Fibroblast of skin of back (primary cell): ENCODE results near the gene KIF13A.
A peak's percentile ranks its signal among the peaks of the same experiment; 100 is the strongest.
"Not testable (repeated sequence)": the region's sequence is repeated elsewhere in the genome, so short reads cannot be mapped to it uniquely, and the experiment has no call there.

Experiments
- DNase-seq: peaks from one replicate; pipeline ENCODE4 v3.0.0-alpha.2; 2013

The KIF13A gene

GRCh38 chr6:17932330-17932852 is 55.0 kb downstream of the KIF13A start:
- peak; percentile 93 for DNase-seq

DNA sequence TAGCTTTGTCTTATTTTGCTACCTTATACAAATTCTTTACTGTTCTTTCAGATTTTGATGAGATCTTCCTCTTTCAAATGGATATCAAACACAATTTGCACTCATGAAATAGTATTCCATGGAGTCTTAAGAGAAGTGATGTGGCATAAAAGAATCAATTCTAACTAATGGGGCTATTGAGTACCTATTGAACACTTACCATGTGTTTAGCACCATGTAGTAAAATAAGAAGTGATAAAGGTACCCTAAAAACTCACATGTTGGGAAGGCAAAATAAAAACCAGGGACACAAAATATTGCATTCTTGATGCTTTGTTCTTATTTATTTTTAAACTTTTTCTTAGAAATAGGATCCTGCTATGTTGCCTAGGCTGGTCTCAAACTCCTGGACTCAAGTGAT is 56.2 kb downstream of the KIF13A start:
- DNase-seq, result no peak

DNA sequence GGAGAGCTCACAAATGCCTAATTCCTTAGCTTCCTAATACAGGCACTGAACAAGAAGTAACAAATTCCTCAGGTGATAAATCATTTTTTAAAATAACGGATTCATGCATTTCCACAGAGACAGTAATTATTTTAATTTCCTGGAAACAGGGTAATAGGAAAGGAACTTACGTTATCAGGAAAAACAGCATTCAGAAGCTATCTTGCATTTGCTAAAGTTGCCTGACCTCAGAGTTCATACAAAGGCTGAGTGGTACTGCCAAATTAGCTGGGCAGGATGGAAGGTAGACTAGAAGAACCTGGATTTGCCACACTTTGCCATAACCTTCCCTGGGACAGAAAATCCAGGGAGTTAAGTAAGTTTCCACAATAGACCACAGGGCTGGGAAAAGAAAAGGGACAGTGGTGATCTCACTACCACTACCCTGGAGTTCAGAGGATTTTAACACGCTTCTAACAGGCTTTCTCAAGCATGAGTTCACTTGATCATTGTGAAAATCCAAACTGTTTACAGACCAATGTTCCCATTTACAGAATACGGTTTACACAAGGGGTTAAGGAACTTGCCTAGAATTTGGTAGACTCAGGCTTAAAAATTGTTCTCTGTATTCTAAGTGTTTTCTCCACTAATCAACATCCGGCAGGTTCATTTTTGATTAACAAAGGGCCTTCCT is 57.0 kb downstream of the KIF13A start:
- no peak for DNase-seq

DNA sequence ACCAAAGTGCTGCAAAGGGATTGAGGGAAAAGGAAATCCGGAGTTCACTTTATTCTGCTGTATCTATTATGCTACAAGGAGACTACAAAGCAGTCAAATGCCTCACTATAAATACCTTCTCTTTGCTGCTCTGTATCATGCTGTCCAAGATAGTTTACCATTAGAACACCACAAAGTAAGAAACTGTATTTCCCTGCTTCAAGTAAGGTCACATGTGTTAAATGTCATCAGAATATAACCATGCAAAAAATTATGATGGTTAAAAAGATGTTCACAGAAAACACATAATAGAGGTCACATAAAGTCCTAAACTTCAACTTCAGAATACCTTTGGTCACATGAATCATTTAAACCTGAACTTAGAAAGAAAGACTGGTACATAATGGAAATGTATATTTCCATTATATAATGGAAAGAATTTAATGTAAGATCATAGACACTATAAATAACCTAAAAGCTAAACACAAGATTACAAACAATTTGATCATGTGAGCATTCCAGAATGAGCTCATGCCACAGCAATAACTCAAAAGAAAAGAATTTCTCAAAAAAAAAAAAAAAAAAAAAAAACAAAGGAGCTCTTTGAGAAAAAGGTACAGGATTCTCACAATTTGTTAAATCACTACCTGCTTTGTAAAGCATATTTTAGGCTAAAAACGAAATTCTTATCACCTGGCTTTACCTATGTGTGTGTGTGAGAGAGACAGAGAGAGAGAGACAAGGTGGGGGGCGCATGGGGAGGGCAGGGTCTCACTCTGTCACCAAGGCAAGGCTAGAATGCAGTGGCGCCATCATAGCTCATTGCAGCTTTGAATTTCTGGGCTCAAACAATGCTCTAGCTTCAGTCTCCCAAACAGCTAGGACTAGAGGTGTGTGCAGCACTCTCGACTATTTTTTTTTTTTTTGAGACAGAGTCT is 58.7 kb downstream of the KIF13A start:
- peak; percentile 75 for DNase-seq

GRCh38 chr6:17927705-17928104 is 59.7 kb downstream of the KIF13A start:
- no peak for DNase-seq

- peak; percentile 50 for DNase-seq
Observed at GRCh38 chr6:17923401-17923863, 64.0 kb downstream of the KIF13A start.

GRCh38 chr6:17921454-17921853 is 66.0 kb downstream of the KIF13A start:
- no peak for DNase-seq

GRCh38 chr6:17919496-17919895 is 67.9 kb downstream of the KIF13A start:
- DNase-seq, result no peak

- DNase-seq, result no peak
Observed at GRCh38 chr6:17917837-17918763, 69.3 kb downstream of the KIF13A start.

GRCh38 chr6:17914651-17915050 is 72.8 kb downstream of the KIF13A start:
- no peak for DNase-seq

DNA sequence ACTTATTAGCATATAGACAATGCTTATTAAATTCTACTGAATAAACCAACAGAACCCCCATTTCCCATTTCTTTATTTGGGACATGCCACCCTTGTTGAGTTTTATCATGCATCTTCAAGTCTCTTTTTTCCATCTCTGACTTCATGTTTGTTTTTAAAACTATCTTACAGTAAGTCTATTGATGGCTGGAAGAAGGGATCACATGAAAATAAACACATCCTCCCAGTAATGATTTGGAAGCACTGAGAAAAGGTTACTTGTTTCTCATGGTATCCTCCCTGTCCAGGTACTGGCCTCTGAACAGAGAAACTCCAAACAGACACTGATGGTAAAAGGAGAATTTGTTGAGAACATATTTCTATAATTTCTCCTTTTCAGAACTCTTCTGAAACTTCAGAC is 74.9 kb downstream of the KIF13A start:
- no peak for DNase-seq

DNA sequence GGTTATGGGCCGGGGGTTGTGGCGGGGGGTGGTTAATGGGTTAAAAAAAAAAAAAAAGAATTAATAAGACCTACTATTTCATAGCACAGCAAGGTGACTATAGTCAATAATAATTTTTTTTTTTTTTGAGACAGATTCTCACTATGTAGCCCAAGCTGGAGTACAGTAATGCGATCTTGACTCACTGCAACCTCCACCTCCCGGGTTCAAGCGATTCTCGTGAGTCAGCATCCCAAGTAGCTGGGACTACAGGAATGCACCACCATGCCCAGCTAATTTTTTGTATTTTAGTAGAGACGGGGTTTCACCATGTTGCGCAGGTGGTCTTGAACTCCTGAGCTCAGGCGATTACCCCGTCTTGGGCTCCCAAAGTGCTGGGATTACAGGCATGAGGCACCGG is 75.8 kb downstream of the KIF13A start:
- DNase-seq, result not testable (repeated sequence)

- no peak for DNase-seq
Observed at GRCh38 chr6:17910189-17910588, 77.2 kb downstream of the KIF13A start.

GRCh38 chr6:17908831-17909230 is 78.6 kb downstream of the KIF13A start:
- no peak for DNase-seq

- peak; percentile 96 for DNase-seq
Observed at GRCh38 chr6:17907406-17908229, 79.8 kb downstream of the KIF13A start.

- DNase-seq, result peak; percentile 89
Observed at GRCh38 chr6:17905611-17906592, 81.5 kb downstream of the KIF13A start.

- DNase-seq, result no peak
Observed at GRCh38 chr6:17904491-17905120, 82.8 kb downstream of the KIF13A start.

DNA sequence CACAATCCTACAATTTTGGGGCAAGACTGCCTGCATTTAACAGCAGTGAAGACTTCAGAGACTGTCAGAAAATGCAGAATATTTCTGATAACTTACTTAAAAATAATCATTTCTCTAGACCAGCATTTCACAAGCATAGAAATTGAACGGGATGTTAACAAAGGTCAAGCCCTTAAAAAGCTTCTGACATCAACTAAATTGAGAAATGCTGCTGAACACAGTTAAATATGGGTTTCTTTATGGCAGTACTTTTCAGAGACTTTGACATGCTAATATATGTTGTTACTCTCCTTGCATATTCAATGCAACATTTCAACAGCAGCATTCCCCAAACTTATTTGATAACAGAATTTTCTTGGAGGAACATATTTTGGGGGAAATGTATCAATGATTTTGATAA is 84.5 kb downstream of the KIF13A start:
- no peak for DNase-seq

- no peak for DNase-seq
Observed at GRCh38 chr6:17901493-17901892, 85.9 kb downstream of the KIF13A start.

- DNase-seq, result no peak
Observed at GRCh38 chr6:17900011-17900410, 87.4 kb downstream of the KIF13A start.
